Pulmonary artery endothelial cell (primary cell): Measurements from ENCODE around the gene CDK10. TPM values are rescaled to one million over a fixed set of nuclear protein-coding genes. Genes with fewer than 3 reads are reported as not detected.
"Not testable (repeated sequence)": the region's sequence is repeated elsewhere in the genome, so short reads cannot be mapped to it uniquely, and the experiment has no call there.

Experiments
- DNase-seq: peaks from one replicate; pipeline ENCODE4 v3.0.0-alpha.2; 2011; ENCODE audit warnings: low read depth, low spot score
- total RNA-seq: library from RNA; depleted of rRNA; stranded (reverse); fragments of >200 nt; gene quantifications from 2 replicates; pipeline ENCODE4 v1.2.3, GENCODE V29; 2014

The CDK10 gene, protein sequence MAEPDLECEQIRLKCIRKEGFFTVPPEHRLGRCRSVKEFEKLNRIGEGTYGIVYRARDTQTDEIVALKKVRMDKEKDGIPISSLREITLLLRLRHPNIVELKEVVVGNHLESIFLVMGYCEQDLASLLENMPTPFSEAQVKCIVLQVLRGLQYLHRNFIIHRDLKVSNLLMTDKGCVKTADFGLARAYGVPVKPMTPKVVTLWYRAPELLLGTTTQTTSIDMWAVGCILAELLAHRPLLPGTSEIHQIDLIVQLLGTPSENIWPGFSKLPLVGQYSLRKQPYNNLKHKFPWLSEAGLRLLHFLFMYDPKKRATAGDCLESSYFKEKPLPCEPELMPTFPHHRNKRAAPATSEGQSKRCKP
- 37.9 and 51.5 TPM in 2 replicates for total RNA-seq

DNA sequence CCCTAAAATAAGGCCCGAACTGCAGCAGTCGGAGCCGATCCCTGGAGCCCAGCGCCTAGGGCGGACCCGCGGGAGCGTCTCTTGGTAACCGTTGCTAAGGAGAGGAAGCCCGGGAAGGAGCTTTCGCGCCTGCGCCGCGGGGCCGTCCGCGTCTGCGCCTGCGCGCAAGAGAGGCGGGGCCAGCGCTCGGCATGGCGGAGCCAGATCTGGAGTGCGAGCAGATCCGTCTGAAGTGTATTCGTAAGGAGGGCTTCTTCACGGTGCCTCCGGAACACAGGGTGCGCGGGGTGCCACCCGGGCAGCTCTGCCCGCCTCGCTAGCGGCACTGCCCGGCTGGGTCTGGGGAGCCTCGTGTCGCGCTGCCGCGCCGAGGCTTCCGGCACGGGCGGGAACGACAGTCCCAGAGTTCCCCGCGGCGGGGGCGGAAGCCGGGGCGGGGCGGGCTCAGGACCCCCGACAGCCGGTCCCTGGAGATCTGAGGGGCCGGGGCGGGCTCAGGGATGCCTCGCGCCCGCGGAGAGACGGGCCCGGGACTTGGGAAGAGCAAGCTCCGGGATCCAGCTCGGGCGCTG, at the start of gene CDK10:
Gene CDK10 (plus strand): TSS at position 170 of the 572 bp plus-strand sequence. CDS start 22 bp downstream, at position 192.
- DNase-seq, result no peak

DNA sequence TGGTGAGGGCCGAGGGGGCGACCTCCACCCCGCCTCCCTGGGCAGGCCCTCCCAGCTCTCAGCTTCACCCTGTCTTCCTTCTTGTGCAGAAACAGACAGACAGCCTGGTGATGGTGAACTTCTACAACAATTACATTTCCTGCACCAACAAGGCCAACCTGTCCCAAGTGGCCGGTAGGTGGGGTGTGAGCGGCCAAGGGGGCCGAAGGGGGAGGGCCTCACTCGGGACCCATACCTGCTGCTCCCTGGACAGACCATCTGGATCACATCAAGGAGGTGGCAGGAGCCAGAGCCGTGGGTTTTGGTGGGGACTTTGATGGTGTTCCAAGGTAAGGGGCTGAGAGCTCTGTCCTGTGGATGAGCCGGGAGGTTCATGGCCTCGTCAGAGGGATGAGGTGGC, 49.1 kb upstream of the CDK10 start:
- no peak for DNase-seq

DNA sequence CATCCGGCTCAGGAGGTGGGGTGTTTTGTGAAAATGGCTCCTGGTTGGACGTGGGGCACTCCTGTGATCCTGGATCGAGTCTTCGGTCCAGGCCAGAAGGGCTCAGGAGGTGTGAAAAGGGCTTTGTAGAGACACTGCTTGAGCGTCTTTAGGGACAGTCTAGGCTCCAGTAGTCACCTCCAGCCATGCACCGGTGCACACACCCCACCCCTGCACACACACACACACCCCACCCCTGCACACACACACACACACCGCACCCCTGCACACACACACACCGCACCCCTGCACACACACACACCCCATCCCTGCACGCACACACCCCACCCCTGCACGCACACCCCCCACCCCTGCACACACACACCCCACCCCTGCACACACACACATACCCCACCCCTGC, 48.0 kb upstream of the CDK10 start:
- DNase-seq, result no peak

DNA sequence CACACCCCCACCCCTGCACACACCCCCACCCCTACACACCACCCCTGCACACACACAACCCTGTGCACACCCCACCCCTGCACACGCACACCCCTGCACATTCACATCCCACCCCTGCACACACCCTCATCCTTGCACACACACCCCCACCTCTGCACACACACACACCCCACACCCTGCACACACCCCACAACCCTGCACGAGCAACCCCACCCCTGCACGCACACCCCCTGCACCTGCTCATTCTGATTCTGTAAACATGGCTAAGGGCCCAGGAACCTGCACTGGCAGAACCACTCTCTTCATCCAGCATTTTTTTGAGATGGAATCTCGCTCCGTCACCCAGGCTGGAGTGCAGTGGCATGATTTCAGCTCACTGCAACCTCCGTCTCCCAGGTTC, 47.1 kb upstream of the CDK10 start:
- no peak for DNase-seq

DNA sequence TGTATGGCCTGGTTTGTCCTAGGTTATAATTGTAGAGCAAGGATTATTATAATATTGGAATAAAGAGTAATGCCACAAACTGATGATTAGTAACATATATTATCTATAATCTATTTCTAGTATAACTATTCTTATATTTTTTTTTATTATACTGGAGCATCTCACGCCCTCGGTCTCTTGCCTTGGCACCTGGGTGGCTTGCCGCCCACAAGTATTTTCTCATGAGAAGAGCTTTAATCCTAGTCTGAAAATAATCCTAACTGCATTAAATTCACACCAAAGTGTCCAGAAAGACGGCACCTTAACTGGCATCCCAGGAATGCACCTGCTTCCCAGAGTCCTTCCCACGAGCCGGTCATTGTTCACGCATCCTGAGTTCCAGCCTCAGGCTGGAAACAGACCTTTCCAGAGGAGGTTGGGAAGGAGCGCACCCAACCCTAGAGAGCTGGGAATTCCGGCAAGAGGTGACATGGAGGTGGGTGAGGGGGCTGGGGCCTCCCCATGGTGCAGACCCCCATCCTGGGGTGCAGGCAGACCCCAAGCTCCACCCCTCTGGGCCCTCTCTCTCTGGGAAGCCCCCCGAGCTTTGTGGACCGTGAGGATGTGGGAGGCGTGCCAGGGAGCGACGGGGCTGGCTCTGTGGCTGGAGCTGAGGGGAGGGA, 44.9 kb upstream of the CDK10 start:
- no peak for DNase-seq

DNA sequence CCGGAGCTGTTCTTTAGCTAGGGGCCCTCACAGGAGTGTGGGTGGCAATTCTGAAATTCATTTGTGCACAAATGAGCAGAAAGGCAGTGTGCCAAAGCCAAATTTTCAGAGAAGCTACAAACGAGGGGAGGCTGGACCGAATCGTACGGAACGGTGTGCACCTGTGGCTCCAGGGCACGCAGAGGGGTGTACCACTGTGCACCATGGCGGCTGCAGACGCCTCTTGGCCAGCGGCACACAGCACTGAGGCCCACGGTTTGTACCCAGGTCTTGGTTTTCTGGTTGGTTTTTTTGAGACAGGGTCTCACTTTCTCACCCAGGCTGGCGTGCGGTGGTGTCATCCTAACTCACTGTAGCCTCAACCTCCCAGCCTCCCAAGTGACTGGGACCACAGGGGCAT, 43.9 kb upstream of the CDK10 start:
- DNase-seq, result no peak

DNA sequence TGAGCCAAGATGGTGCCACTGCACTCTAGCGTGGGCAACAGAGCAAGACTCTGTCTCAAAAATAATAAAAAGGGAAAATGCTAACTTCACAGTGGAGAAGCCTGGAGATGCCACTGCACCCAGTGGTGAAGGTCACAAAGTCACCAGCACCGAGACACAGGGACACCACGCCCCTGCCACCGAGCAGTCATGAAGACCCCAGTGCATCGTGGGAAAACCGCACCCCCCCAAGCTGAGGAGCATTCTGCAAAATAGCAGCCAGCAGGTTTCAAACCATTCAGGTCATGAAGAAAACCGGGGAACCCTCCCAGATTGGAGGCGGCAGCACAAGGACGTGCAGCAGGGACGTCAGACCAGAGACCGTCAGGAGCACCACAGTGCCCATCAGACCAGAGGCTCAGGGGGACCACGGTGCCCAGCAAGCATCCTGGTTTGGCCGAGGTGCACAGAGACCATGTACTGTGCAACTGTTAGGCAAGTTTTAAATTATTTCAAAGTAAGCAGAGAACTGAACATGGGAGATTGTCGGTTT, 42.7 kb upstream of the CDK10 start:
- DNase-seq, result no peak

DNA sequence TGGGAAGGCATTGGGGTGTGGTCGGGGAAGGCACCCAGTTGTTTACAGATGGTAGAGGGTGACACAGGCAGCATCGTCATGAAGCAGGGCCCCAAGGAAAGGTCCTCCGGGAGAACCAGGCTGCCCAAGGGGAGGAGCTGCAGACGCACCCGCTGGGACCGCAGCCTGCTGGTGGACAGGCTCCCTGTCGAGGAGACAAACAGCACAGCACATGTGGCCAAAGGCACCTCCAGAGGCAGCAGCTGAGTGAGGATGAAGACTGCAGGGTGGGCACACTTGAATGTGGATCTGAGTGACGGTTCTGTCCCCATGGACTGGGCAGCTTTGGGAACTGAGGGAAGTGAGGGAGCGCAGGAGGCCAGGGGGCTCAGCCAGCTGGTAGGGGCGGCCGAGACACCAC, 41.4 kb upstream of the CDK10 start:
- no peak for DNase-seq

DNA sequence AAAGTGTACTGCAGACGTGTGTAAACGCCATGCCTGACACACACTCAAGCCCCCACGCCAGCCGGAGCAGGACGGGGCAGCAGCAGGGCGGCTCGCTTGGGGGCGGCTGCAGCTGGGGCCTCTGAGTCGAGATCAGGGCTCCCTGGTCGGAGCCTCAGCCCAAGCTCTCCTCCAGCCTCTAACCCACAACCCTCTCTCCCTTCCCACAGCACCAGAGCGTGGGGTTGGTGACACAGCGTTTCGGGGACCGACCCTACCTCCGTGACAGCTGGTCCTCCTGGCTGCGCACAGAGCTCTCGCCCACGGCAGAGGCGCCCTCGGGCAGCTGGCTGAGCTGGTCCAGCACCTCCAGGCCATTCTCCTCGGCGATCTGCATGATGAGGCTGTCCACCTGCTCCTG, 40.2 kb upstream of the CDK10 start:
- DNase-seq, result no peak

DNA sequence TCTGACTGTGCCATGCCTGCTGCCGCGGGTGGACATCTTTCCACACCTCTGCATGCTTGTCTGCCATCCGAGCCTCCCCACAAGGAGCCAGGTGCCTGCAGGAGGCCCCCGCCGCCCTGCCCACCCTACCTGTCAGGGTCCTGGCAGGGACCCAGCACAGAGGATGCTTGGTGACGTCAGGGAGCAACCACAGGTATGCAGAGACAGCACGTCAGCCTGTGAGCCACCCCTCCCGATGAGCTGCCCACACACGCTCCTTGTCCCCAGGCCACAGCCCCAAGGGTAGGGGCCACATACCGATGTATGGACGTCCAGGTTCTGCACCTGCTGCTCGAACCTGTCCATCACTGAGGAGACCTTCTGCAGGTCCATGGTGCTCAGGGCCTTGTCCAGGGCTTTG, 39.6 kb upstream of the CDK10 start:
- no peak for DNase-seq

DNA sequence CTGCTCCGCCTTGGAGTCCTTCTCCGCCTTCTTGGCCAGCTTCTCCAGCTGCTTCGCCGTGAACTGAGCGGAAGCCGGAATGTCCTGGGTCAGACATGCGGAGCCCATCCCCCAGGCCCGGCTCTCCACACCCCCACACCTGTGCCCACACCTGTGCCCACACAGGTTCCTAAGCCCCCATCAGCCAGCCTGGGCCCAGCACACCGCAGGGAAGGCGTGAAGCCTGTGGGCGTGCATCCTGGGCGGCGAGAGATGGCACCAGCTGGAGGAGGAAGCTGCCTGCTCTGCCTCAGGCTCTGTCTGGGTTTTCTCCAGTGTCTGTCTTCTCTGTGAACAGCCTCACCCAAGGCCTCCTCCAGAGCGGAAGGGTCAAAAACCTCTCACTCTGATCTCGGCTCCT, 34.9 kb upstream of the CDK10 start:
- DNase-seq, result no peak

DNA sequence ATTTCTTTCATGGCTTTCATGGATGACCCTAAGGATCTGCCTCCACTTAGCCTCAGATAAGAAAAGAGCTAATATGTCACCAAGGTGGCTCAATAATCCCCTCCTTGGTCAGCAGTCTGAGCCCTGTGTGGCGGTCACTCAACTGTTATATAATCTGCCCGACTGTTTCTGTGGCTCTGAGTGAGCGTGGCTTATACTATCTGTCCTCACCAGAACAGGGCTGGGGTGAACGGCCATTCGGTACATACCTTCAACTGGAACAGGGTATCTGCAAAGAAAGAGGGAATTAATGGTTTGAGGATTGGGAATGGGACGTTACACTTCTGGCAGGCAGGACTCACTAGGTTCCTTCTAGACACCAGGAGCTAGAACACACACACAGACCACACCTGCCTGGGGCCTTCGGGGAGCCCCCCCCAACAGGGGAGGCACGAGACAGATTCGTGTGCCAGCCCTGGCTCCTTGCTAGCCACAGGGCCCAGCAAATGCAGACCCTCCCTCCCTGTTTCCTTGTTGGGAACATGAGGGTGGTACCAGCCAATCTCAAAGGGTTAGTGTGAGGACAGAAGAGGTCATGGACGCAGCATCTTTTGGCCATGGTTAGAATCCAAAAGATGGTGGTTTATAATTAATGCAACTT, 32.7 kb upstream of the CDK10 start:
- no peak for DNase-seq

DNA sequence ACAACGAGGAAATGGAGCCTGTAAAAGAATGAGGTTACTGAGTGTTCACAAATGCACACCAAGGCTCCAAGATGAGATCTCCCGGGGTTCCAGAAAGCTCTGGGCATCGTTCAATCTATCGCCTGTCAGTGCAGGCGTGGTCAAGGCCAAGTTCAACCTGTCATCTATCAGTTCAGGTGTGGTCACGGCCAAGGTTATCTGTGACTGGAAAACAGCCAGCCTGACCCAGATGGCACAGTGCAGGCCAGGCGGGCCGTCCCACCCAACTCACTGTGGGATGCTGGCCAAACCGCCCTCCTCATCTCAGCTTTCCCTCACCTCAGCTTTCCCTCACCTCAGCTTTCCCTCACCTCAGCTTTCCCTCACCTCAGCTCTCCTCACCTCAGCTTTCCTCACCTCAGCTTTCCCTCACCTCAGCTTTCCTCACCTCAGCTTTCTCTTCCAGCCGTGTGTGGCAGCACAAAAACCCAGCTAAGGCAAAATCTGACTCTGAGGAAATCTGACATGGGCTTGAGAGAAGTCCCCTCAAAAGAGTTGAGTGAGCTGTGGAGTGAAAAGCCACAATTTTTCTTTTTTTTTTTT, 31.3 kb upstream of the CDK10 start:
- no peak for DNase-seq

DNA sequence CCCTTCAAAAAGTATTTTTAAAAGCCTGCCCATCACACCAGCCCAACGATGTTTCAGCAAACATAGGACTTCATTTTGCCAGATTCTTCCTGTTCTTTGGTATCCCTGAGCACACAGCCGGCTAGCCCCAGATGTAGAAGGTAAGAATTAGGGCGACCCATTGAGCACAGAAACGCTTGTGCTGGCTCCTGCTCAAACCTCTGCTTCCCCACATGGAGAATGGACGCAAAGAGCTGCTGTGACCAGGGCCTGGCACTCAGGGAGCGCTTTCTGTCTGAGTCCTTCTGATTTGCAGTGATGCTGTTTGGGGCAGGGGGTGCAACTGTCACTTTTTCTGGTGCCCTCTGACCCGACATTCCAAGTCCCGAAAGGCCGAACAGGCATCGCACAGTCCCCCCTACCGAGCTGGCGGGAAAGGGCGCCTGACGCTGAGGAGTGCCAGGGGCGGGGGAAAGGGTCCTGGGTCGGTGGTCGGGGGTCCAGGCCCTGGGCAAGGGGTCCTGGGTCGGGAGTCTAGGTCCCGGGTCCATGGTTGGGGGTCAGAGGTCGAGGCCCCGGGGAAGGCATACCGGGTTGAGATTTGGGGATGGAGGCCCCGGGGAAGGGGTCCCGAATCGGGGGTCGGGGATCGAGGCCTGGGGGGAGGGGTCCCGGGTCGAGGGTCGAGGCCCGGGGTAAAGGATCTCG, 29.9 kb upstream of the CDK10 start:
- DNase-seq, result no peak

DNA sequence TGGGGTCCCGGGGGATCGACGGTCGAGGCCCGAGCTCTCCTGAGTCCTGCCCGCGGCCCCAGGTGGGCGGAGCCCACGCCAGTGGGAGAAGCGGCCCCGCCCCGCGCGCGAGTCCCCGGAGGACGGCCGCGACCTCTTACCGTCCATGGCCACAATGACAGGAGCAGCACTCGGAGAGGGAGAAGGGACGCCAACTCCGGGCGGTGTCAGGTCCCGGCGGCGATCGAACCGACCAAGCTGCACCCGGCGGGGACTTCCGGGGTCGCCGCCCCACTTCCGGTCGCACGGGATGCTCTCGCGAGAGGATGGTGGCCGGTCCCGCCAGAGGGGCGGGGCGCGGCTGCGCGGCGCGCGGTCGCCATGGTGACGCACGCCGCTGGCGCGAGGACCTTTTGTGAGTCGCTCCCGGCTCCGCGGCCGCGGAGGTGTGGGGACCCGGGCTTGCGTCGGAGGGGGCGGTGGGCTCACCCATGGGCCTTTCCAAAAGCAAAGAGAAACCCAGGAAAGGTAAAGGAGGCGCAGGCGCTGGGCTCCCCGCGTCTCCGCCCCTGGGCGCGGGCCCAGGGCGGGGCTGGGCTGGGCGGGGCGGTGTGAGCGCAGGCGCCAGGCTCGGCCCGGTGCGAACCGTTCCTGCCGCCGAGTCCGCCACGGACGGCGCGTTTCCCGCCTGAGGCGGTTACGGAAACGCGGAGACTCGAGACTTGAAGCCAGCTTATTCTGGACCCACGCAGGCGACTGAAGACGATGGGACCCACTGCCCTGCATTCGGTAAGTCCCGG, 28.9 kb upstream of the CDK10 start, which contains the start of the genes CHMP1A and SPATA33:
Gene CHMP1A (minus strand): TSS at position 267 of the 779 bp plus-strand sequence. CDS start 120 bp downstream, at position 147.
Gene SPATA33 (plus strand): TSS at position 395 of the 779 bp plus-strand sequence. CDS start 76 bp downstream, at position 471.
- peak; percentile 35 for DNase-seq

DNA sequence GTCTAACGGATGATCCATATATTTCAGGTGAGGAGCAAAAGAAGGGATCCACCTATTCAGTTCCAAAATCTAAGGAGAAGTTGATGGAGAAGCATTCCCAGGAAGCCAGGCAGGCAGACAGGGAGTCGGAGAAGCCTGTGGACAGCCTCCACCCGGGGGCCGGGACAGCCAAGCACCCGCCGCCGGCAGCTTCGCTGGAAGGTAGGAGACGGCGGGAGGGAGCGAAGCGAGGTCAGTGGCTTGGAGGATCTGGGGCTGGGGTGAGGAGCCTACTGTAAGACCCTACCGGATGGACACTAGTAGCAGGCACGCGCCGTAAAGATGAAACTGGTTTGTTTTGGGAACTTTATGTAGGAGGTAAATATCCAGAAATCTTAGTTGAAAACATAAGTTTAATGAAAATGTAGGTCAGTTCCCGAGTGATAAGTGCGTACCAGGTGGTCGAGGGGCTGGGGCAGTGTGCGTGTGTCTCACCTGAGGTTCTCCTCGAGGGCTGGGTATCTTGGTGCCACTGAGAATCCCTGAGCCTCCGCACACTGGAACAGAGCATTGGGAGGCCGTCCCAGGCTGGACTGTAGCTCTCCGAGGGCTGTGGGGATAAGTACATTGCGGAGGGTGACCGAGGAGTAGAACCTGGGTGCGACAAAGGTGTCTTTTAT, 28.1 kb upstream of the CDK10 start:
- no peak for DNase-seq

DNA sequence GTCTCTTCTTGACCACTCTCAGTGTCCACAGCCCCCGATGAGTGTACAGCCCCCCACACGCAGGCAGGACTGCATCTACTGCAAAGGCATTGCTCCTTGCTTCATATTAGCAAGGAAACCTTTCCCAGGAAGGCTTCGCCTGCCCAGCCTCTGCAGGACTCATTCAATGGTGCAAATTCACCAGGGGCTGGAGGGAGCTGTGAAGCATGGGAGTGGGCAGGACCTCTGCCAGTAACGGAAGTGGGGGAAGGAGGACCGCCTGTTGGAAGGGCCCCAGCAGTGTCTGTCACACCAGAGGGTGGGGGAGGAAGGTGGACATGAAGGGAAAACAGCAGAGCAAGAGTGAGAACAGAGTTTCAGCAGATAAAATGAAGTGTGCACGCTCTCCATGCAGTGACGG, 26.3 kb upstream of the CDK10 start:
- DNase-seq, result no peak

DNA sequence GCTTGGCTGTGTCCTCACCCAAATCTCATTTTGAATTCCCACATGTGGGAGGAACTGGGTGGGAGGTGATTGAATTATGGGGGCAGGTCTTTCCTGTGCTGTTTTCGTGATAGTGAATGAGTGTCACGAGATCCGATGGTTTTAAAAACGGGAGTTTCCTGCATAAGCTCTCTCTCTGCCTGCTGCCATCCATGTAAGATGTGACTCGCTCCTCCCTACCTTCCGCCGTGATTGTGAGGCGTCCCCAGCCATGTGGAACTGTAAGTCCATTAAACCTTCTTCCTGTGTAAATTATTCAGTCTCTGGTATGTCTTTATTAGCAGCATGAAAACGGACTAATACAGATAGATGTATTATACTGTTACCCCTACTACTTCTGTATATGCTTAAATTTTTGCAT, 25.3 kb upstream of the CDK10 start:
- DNase-seq, result no peak

DNA sequence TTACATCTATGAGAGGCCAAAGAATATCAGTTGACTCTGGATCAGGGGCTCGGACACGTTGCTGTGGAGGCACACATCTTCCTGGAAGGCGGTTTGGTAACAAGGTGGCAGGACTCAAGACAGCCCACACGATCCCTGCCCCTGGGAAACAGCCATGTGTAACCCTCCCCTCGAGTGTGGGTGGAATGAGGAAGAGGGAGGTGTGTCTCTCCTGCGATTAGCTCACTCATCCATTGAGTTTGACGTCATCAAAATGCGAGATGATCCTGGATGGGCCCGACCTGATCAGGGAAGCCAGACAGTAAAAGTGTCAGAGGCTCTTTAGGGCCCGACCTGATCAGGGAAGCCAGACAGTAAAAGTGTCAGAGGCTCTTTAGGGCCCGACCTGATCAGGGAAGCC, 22.3 kb upstream of the CDK10 start:
- not testable (repeated sequence) for DNase-seq
